Activated gamma-delta T cell (primary cell): ENCODE results near the gene SELENBP1.
A peak's percentile ranks its signal among the peaks of the same experiment; 100 is the strongest.

ENCODE experiments used
- DNase-seq: peaks from one replicate; lab custom pipeline; 2025; lab: John Stamatoyannopoulos, UW

The SELENBP1 gene

DNA sequence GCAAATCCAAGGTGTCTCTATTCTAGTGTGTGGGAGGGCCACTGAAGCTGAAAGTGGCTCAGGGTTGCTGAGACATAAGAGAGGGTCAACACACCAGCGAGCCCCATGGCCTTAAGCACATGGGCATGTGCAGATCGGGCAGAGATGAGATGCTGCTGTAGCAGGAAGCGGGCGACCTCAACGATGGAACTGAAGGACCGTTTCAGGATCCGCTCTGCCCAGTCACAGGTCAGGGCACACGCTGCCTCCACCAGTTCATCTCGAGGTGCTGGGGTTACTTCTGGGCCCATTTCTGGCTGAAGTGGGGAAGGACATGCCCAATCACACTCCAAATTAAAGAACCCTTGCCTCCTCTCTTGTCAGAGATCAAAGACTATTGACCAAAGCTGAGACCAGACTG lies 28.9 kb downstream of the SELENBP1 start:
- no peak for DNase-seq

DNA sequence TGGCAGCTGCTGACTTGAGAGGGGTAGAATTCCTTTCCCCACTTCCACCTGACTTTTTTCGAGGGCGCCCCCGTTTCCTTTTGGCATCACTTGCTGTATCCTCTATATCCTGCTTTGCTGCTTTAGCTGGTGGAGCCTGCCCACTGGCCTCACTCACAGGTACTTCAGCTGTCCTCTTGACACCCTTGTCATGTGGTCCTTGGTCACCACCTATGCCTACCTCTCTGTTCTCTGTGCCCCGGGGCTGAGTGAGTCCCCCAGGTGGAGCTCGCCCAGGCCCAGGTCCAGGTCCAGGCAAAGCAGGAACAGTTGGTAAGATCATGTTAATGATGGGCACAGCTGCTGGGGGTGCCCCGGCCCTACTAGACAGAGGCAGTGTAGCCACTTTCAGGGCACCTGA lies 29.9 kb downstream of the SELENBP1 start:
- DNase-seq = no peak

DNA sequence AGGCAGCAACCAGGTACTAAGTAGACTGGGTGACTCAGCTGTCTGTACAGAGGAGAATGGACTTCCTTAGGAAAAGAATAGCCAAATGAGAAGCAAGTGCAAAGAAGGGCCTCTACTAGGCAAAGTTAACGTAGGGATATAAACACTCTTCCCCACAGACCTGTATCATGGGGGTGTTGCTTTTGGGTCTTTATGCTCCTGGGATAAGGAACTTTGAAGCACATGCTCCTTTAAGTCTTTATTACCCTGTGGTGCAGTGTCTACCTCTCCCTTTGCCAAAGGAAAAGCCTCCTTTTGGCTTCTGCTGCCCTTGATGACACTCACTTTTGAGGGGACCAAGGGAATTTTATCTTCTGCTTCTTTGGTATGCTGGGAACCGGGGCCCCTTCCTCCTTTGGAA lies 30.5 kb downstream of the SELENBP1 start:
- DNase-seq = no peak

GRCh38 chr1:151340870-151341754 lies 31.4 kb downstream of the SELENBP1 start:
- no peak for DNase-seq

DNA sequence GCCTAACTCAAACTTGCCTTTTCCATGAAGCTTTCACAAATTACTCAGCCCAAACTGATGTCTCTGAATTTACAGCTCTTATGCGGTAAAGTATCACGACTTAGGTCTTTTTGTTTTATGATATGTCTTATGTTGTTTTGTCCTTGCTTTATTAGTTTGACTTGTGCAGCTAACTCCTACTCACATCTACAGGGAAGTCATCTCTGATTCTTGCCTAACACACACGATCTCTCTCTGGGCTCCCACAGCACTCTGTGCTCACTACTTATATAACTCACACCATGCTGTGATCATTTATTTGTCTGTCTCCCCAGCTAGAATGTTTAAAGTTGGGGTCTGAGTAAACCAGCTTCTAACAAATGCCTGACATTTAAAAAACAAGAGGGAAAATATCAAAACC lies 35.9 kb downstream of the SELENBP1 start:
- DNase-seq = no peak

DNA sequence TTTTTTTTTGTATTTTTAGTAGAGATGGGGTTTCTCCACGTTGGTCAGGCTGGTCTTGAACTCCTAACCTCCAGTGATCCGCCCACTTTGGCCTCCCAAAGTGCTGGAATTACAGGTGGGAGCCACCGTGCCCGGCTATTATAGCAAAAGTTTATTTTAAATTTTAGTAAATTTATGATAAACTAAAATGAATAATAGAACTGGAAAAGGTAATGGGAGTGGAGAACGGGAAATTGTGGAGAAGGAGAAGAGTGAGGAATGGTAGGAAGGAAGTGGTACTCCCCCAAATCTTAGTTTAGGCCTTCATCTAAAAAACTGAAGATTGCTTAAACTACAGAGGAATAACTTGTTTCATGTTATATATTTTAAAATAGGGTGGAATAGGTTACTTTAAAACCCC lies 37.7 kb downstream of the SELENBP1 start:
- DNase-seq = no peak

DNA sequence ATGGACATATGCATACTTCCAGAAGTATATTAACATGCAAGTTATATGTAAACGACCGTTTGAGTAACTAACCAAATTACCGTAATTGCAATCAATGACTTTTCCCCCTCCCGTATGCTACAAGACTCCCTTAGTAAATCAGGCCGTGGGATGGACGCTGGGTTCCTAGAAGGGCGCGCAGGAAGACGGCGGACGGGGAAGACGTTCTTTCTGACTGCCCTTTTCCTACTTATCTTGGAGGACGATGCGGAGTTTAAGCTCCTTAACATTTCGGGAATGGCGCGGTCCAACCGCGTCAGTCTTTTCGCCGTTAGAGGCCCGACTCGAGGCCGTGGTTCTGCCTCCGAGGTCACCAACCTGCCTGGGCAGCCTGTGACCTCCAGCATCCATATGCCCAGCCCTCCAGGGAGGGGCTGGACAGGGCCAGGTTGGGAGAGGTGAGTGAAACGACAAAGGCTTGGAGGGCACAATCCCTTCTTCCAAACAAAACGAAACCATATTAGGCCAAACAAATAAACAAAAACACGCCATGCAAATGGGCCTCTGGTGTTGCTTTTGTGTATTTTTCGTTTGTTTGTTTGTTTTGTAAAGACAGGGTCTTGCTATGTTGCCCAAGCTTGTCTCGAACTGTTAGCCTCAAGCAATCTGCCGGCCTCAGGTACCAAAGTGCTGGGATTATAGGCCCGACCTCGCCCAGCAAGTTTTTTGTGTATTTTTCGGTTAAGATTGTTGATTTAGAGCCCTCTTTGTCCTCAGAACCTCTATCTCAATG lies 44.4 kb downstream of the SELENBP1 start:
- no peak for DNase-seq

DNA sequence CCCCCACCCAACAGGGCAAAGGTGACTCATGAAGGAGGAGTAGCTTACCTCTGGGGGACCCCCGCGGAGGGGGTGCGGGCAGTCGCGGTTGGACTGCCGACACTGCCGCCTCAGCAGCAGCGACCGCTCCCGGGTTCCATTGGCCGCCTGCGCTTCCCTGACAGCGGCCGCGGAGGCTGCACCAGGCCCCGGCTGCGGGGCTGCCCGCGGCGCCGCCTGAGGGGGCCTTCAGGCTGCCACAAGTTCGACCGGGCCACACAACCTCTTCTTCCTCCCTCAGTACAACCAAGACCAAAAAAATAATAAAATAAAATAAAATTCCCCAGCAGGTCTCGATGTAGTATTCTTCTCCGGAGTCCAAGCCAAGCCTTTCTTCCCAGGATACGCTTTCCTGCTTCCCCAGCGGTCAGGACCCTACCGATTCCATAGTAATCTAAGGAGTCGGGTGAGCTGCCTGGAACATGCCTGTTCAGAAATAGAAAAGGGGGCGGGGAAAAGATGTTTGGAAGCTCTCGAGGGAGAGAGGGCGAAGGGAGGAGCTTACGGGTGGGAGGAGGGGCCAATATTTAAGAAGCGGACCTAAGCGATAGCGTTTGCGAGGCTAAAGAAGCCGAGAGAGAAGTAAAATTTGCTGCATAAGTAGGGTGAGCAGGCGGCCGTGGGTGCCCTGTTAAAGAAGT lies 45.1 kb downstream of the SELENBP1 start, which contains the start of gene PI4KB:
Gene PI4KB (minus strand): TSS at position 194 of the 680 bp plus-strand sequence. CDS start 10,935 bp downstream, outside the sequence.
- peak; percentile 61 for DNase-seq

GRCh38 chr1:151326619-151327222 lies 45.8 kb downstream of the SELENBP1 start:
- DNase-seq = no peak

- no peak for DNase-seq
Observed at GRCh38 chr1:151325646-151326429, 46.7 kb downstream of the SELENBP1 start.

- DNase-seq = no peak
Observed at GRCh38 chr1:151325231-151325630, 47.3 kb downstream of the SELENBP1 start.

- DNase-seq = no peak
Observed at GRCh38 chr1:151324390-151324930, 48.0 kb downstream of the SELENBP1 start.

GRCh38 chr1:151318975-151319374 lies 53.5 kb downstream of the SELENBP1 start:
- no peak for DNase-seq

DNA sequence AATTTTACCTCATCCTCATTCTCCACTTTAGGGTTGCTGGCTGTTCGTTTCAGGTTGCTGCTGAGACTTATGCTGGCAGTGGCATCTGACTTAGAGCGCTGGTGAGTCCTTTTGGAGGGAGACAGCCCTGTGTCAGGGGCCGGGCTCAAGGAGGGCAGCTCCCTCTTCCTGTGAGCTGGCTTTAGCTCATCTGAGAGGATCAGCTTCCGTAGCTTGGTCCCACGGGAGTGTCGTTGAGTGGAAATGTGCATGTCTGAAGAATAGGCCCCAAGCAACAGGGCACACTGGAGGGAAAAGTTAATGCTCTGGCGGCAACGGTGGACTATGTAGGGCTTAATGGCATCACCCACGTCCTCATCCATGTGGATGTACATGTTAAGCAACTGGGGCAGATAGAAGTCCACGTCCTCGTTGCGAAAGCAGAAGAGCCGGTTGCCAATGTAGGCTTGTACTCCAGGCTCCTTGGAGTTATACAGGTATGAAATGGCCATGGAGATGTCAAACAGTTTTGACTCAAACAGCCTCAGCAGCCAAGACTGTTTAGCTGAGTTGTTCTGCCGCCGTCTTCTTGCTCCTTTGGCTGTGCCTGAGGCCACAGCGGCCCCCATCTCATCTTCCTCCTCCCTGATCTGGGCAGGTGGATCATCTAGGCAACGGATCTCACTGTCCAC lies 56.8 kb downstream of the SELENBP1 start:
- no peak for DNase-seq
